ENCODE data around the gene C19orf47. TPM values are rescaled to one million over a fixed set of nuclear protein-coding genes. Genes with fewer than 3 reads are reported as not detected.
A peak's percentile ranks its signal among the peaks of the same experiment; 100 is the strongest.

Gene C19orf47
- total and polyA plus RNA-seq, 2 donors (not counting 3 experiments of a cell fraction or from before 2014, with no cell fraction given) = 16.4 to 27.0 TPM

DNA sequence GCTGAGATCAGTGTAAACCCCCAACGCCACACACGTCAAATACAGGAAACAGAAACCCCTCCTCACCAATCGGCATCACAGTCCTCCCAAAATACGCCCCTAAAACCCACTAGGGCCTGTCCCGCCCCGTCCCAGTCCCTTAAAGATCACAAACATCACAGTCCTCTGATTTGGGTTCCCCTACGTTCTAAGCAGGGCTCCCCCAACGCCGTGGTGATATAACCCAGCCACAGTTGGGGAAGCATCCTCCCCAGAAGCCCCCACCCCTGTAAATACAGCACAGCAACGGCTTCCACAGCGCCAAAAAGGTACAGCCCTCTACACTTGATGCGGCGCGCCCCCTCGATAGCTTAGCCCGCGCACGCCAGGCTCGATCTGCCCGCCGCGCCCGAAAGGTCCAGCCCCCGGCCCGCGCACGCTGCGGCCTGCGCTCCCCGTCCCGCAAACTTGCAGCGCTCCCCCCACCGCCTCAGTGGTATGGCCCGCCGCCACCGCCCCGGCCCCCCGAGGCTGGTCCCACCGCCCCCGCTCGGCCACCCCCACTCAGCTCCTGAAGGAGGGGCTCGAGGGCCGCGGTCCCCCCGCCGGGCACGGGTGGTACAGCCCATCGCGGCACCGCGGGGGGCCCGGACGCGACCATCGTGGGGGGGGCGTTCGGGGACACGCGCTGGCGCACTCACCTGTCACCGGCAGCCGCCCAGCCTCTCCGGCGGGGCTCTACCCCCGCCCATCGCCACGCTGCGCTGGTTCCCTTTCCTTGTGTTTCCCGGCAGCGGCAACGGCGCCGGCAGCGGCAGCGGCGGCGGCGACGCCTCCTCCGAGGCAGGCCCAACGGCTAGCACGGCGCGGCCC, 63.5 kb downstream of the C19orf47 start, which contains the start of gene AKT2:
TSS of gene AKT2 (minus strand) at position 845 of the 852 bp plus-strand sequence. CDS start 20,078 bp downstream, outside the sequence.
- DNase-seq (ENCODE audit: low read depth, low spot score) = no peak
- H3K9me3 ChIP-seq (replicated peaks; ENCODE audit: control insufficient read depth, insufficient read depth, low read length) = no peaks in the 10 kb centered on the region
- no TSS peak for BruUV-seq (replicated peaks)
- intact Hi-C loops (cut with micrococcal nuclease) (loop anchor here (1.0 to 2.0 kb wide), 4 partner anchors 42 to 181 kb away; partner anchors contain the start of genes BLVRB, C19orf47 and PLD3), dilution Hi-C loops (cut with MboI; ENCODE audit: extremely low pct_ligation_motif_present, low sequenced_read_pairs) (no loop called here)
- ChIA-PET CTCF (interaction anchor here (1.8 kb wide), 1 partner anchor 21 kb away, joined by 5 read pairs; no protein-coding TSS in a partner anchor), POLR2A (no interaction called here)
- H3K36me3 ChIP-seq (ENCODE audit: control insufficient read depth in 2 of 2, extremely low read depth in 1 of 2, insufficient read depth in 2 of 2, low read length in 2 of 2) = peaks cover 0 to 3% of the 10 kb centered on the region in 2 experiments
- TF ChIP-seq FOS (IDR thresholded peaks at IDR 0.05; ENCODE audit: borderline replicate concordance, insufficient read depth, low read length) (no peak), POLR2AphosphoS5 (IDR thresholded peaks at IDR 0.05; ENCODE audit: insufficient read depth, low read depth, low read length) (peak; percentile 37)
- H3K9ac ChIP-seq (replicated peaks; ENCODE audit: extremely low read depth, insufficient read depth, low read length) = peak within 1 kb of the TSS; percentile 88
- peak within 1 kb of the TSS; percentile 96 for H3K4me2 ChIP-seq (ENCODE audit: insufficient read depth, low read length)
- peaks cover 11% of the 10 kb centered on the region for H3K4me1 ChIP-seq (ENCODE audit: control insufficient read depth, extremely low read depth, insufficient read depth, low read length)
- H3K9me1 ChIP-seq (replicated peaks; ENCODE audit: control insufficient read depth, extremely low read depth, insufficient read depth, low read length) = no peaks in the 10 kb centered on the region
- no peak for FAIRE-seq
- H3K79me2 ChIP-seq (ENCODE audit: control insufficient read depth, insufficient read depth, low read length) = peaks cover 50% of the 10 kb centered on the region
- no peaks in the 10 kb centered on the region for H4K20me1 ChIP-seq (replicated peaks; ENCODE audit: control insufficient read depth, extremely low read depth, insufficient read depth, low read length)
- peak within 1 kb of the TSS; percentile 88 for H2AFZ ChIP-seq (ENCODE audit: low read depth, low read length)
- peak within 1 kb of the TSS; percentile 76 for H3K27ac ChIP-seq (ENCODE audit: insufficient read depth, low read depth, low read length)
- H3K27me3 ChIP-seq (ENCODE audit: control insufficient read depth in 2 of 2, insufficient read depth in 2 of 2, low read length in 2 of 2) = no peaks in the 10 kb centered on the region
- H3K4me3 ChIP-seq (replicated peaks in 1 of 3; ENCODE audit: insufficient read depth in 1 of 3, low read depth in 1 of 3, low read length in 3 of 3) = peak within 1 kb of the TSS; percentile 80 to 86 (median 83)

DNA sequence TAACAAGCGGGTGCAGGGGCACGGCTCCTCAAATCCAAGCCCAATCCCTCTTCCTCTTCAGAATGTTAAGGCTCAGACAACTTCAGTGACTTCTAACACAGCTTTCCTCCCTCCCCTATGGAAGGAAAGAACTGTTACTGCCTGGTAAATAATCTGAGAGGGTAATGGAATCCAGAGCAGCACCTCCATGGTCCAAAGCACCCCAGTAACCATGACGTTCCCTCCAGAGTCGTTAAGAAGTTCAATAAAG, 64.0 kb downstream of the C19orf47 start:
- peak overlapping the region; percentile 80 to 86 (median 83) for H3K4me3 ChIP-seq (replicated peaks in 1 of 3; ENCODE audit: insufficient read depth in 1 of 3, low read depth in 1 of 3, low read length in 3 of 3)
- peak overlapping the region; percentile 67 for H3K27ac ChIP-seq (ENCODE audit: insufficient read depth, low read depth, low read length)
- no peaks in the 10 kb centered on the region for H3K9me1 ChIP-seq (replicated peaks; ENCODE audit: control insufficient read depth, extremely low read depth, insufficient read depth, low read length)
- peak overlapping the region; percentile 88 for H3K9ac ChIP-seq (replicated peaks; ENCODE audit: extremely low read depth, insufficient read depth, low read length)
- peak overlapping the region; percentile 96 for H3K4me2 ChIP-seq (ENCODE audit: insufficient read depth, low read length)
- H4K20me1 ChIP-seq (replicated peaks; ENCODE audit: control insufficient read depth, extremely low read depth, insufficient read depth, low read length) = no peaks in the 10 kb centered on the region
- ChIA-PET CTCF (interaction anchor here (1.8 kb wide), 1 partner anchor 21 kb away, joined by 5 read pairs; no protein-coding TSS in a partner anchor), POLR2A (no interaction called here)
- intact Hi-C loops (cut with micrococcal nuclease) = loop anchor here (2.0 kb wide), 1 partner anchor 41 kb away; no protein-coding TSS in a partner anchor
- DNase-seq (ENCODE audit: low read depth, low spot score) (peak; percentile 32), FAIRE-seq (no peak)
- BruUV-seq (replicated peaks) = no TSS peak
- dilution Hi-C loops (cut with MboI; ENCODE audit: extremely low pct_ligation_motif_present, low sequenced_read_pairs) = no loop called here
- H3K27me3 ChIP-seq (ENCODE audit: control insufficient read depth in 2 of 2, insufficient read depth in 2 of 2, low read length in 2 of 2) = no peaks in the 10 kb centered on the region
- H3K4me1 ChIP-seq (ENCODE audit: control insufficient read depth, extremely low read depth, insufficient read depth, low read length) = peaks cover 11% of the 10 kb centered on the region
- H3K36me3 ChIP-seq (ENCODE audit: control insufficient read depth in 2 of 2, extremely low read depth in 1 of 2, insufficient read depth in 2 of 2, low read length in 2 of 2) = peaks cover 0 to 3% of the 10 kb centered on the region in 2 experiments
- H3K9me3 ChIP-seq (replicated peaks; ENCODE audit: control insufficient read depth, insufficient read depth, low read length) = no peaks in the 10 kb centered on the region
- peaks cover 55% of the 10 kb centered on the region for H3K79me2 ChIP-seq (ENCODE audit: control insufficient read depth, insufficient read depth, low read length)
- peak overlapping the region; percentile 67 for H2AFZ ChIP-seq (ENCODE audit: low read depth, low read length)
- TF ChIP-seq GATA2 (IDR thresholded peaks at IDR 0.05; ENCODE audit: insufficient read depth, insufficient read length, low read depth, low read length) (no peak), MYC (IDR thresholded peaks at IDR 0.05; ENCODE audit: low read depth, low read length) (no peak)

All from endothelial cell of umbilical vein (primary cell).